IPS-18c (cell line): Measurements from ENCODE around the gene LRRC47.

Experiments used
- H3K4me3 ChIP-seq: 2 replicates; pipeline ENCODE4 v1.7.0; 2013; ENCODE audit warnings: low read depth, mild to moderate bottlenecking, low read length, moderate library complexity; ENCODE audit not compliant: insufficient read depth
- H3K9me3 ChIP-seq: one replicate; pipeline ENCODE4 v1.6.1; 2013; ENCODE audit warnings: mild to moderate bottlenecking, low read length, moderate library complexity; ENCODE audit not compliant: control insufficient read depth, insufficient read depth

The LRRC47 gene

GRCh38 chr1:3790952-3791351 is 5.3 kb downstream of the LRRC47 start:
- Histone ChIP-seq H3K9me3 (no peaks in the 10 kb centered on the region), H3K4me3 (no peak overlapping the region)

GRCh38 chr1:3790500-3790923 is 5.8 kb downstream of the LRRC47 start:
- no peaks in the 10 kb centered on the region for H3K9me3 ChIP-seq

GRCh38 chr1:3789421-3790300 is 6.6 kb downstream of the LRRC47 start:
- no peak overlapping the region for H3K4me3 ChIP-seq
- H3K9me3 ChIP-seq, result no peaks in the 10 kb centered on the region

More at GRCh38 chr1:3790500-3790923, 5.8 kb downstream of the LRRC47 start:
- no peak overlapping the region for H3K4me3 ChIP-seq

- Histone ChIP-seq H3K9me3 (no peaks in the 10 kb centered on the region), H3K4me3 (no peak overlapping the region)
Measured at GRCh38 chr1:3788756-3789420, 7.4 kb downstream of the LRRC47 start.

- H3K9me3 ChIP-seq, result no peaks in the 10 kb centered on the region
- H3K4me3 ChIP-seq, result no peak overlapping the region
Measured at GRCh38 chr1:3787745-3788605, 8.3 kb downstream of the LRRC47 start.

- Histone ChIP-seq H3K4me3 (no peak overlapping the region), H3K9me3 (no peaks in the 10 kb centered on the region)
Measured at GRCh38 chr1:3787349-3787715, 9.0 kb downstream of the LRRC47 start.

- Histone ChIP-seq H3K4me3 (no peak overlapping the region), H3K9me3 (no peaks in the 10 kb centered on the region)
Measured at GRCh38 chr1:3786468-3787348, 9.6 kb downstream of the LRRC47 start.

GRCh38 chr1:3785456-3786157 is 10.7 kb downstream of the LRRC47 start:
- Histone ChIP-seq H3K9me3 (no peaks in the 10 kb centered on the region), H3K4me3 (no peak overlapping the region)

- no peaks in the 10 kb centered on the region for H3K9me3 ChIP-seq
- H3K4me3 ChIP-seq, result no peak overlapping the region
Measured at GRCh38 chr1:3785045-3785444, 11.3 kb downstream of the LRRC47 start.

GRCh38 chr1:3783651-3784474 is 12.4 kb downstream of the LRRC47 start:
- H3K9me3 ChIP-seq, result no peaks in the 10 kb centered on the region
- no peak overlapping the region for H3K4me3 ChIP-seq

GRCh38 chr1:3780901-3781300 is 15.4 kb downstream of the LRRC47 start:
- Histone ChIP-seq H3K4me3 (no peak overlapping the region), H3K9me3 (no peaks in the 10 kb centered on the region)

GRCh38 chr1:3779912-3780416 is 16.3 kb downstream of the LRRC47 start:
- no peak overlapping the region for H3K4me3 ChIP-seq
- H3K9me3 ChIP-seq, result no peaks in the 10 kb centered on the region

- no peak overlapping the region for H3K4me3 ChIP-seq
- H3K9me3 ChIP-seq, result no peaks in the 10 kb centered on the region
Measured at GRCh38 chr1:3779265-3779911, 16.9 kb downstream of the LRRC47 start.

- H3K4me3 ChIP-seq, result no peak overlapping the region
Measured at GRCh38 chr1:3778590-3779264, 17.6 kb downstream of the LRRC47 start.

More at GRCh38 chr1:3778590-3779264, 17.6 kb downstream of the LRRC47 start:
- no peaks in the 10 kb centered on the region for H3K9me3 ChIP-seq
